KMS-11 (cell line): ENCODE results near the gene FRZB.
"Not testable (repeated sequence)": the region's sequence is repeated elsewhere in the genome, so short reads cannot be mapped to it uniquely, and the experiment has no call there.

ENCODE experiments used
- H2AFZ ChIP-seq: fragments of 200-600 bp; sonication (generic); 2 replicates; pipeline ENCODE4 v1.6.1; 2016; ENCODE audit warnings: antibody characterized with exemption, mixed run types, low read depth
- H3K27ac ChIP-seq: fragments of 200-600 bp; sonication (generic); 2 replicates; pipeline ENCODE4 v1.6.1; 2016; ENCODE audit warnings: mild to moderate bottlenecking, mixed run types
- H3K27me3 ChIP-seq: fragments of 200-600 bp; sonication (generic); 2 replicates; pipeline ENCODE4 v1.6.1; 2017; ENCODE audit warnings: mild to moderate bottlenecking, low read depth, mixed run types, moderate library complexity; ENCODE audit not compliant: insufficient read depth
- H3K36me3 ChIP-seq: fragments of 200-600 bp; sonication (generic); 2 replicates; pipeline ENCODE4 v1.6.1; 2017; ENCODE audit warnings: mild to moderate bottlenecking, mixed run types; ENCODE audit not compliant: insufficient read depth
- H3K4me1 ChIP-seq: fragments of 200-600 bp; sonication (generic); 2 replicates; pipeline ENCODE4 v1.6.1; 2016; ENCODE audit warnings: mild to moderate bottlenecking, low read depth, mixed run types; ENCODE audit not compliant: poor library complexity, severe bottlenecking
- H3K4me2 ChIP-seq: fragments of 200-600 bp; sonication (generic); 2 replicates; pipeline ENCODE4 v1.7.0; 2016; ENCODE audit warnings: mild to moderate bottlenecking, mixed run types
- H3K4me3 ChIP-seq: fragments of 200-600 bp; sonication (generic); IDR thresholded peaks from 2 replicates; pipeline ENCODE4 v1.6.1; 2017; ENCODE audit warnings: low read depth, low read length, mixed read lengths; ENCODE audit not compliant: insufficient read depth
- H3K79me2 ChIP-seq: fragments of 200-600 bp; sonication (generic); 2 replicates; pipeline ENCODE4 v1.6.1; 2016; ENCODE audit warnings: low read depth, mixed run types; ENCODE audit not compliant: insufficient read depth
- H3K9ac ChIP-seq: fragments of 200-600 bp; sonication (generic); 2 replicates; pipeline ENCODE4 v1.6.1; 2016; ENCODE audit warnings: mild to moderate bottlenecking, mixed run types
- H4K20me1 ChIP-seq: fragments of 200-600 bp; sonication (generic); 2 replicates; pipeline ENCODE4 v1.6.1; 2016; ENCODE audit warnings: mild to moderate bottlenecking, mixed run types; ENCODE audit not compliant: insufficient read depth
- CTCF ChIP-seq: fragments of 200-600 bp; sonication (generic); conservative IDR thresholded peaks from 2 replicates; pipeline ENCODE4 v1.6.1; 2017; ENCODE audit warnings: low read depth, mild to moderate bottlenecking, antibody characterized with exemption, low read length, moderate library complexity, mixed read lengths

Gene FRZB

DNA sequence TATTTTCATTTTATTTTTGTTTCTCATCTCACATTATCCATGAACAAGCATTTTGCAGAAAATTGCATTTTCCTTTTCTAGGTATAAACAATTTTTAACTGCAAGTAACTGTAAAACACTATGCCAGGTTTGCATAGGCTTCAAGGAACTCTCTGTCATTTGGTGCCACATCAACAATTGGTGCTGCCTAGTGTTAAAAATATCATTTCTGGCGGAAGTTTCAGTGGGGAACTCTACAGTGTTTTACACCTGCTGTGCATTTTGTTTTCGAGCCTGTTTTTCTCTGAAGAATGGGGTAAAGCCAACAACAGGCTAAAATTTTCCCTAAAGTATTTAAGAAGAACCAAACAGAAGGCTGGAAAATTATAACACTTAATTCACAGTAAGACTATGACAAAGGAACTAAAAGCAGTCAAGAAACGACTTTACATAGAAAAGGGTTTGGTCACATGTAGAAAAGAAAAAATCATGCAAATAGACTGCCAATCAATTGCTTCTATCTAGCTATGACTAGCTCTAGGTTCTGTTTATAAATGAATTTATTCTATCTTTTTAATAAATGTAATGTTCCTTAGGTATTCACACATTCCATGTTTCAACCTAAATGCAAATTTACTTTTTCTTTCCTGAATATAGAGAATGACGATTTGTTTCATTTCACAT is 21.4 kb upstream of the FRZB start:
- no peak overlapping the region for H2AFZ ChIP-seq
- H4K20me1 ChIP-seq = no peaks in the 10 kb centered on the region
- H3K79me2 ChIP-seq = no peaks in the 10 kb centered on the region
- no peak for TF ChIP-seq CTCF
- no peaks in the 10 kb centered on the region for H3K36me3 ChIP-seq
- no peak overlapping the region for H3K4me3 ChIP-seq
- H3K4me2 ChIP-seq = no peak overlapping the region
- H3K27ac ChIP-seq = no peak overlapping the region
- H3K27me3 ChIP-seq = no peaks in the 10 kb centered on the region
- H3K4me1 ChIP-seq = no peaks in the 10 kb centered on the region
- H3K9ac ChIP-seq = no peak overlapping the region

GRCh38 chr2:182887093-182887492 is 20.7 kb upstream of the FRZB start:
- TF ChIP-seq CTCF = no peak
- Histone ChIP-seq H3K27ac (no peak overlapping the region), H3K36me3 (no peaks in the 10 kb centered on the region), H3K9ac (no peak overlapping the region), H3K79me2 (no peaks in the 10 kb centered on the region), H3K4me2 (no peak overlapping the region), H3K4me3 (no peak overlapping the region), H3K4me1 (no peaks in the 10 kb centered on the region), H2AFZ (no peak overlapping the region), H4K20me1 (no peaks in the 10 kb centered on the region), H3K27me3 (no peaks in the 10 kb centered on the region)

DNA sequence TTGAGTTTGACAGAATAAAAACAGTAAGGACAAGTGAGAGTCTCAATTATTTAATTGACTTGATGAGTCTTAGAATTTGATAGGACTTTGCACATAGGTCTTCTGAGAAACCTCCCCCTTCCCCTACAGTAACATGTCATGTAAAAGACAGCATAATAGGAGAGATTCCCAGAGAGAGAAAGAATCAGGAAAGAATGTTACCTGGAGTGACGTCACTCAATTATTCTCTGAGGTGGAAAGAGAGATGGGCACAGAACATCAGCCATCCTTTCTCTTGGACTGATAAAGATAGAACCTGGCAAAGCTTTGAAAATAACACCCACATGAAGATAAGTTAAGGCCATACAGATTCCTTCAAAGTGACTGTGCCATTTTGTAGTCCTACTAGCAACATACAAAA is 19.3 kb upstream of the FRZB start:
- Histone ChIP-seq H4K20me1 (no peaks in the 10 kb centered on the region), H3K4me1 (no peaks in the 10 kb centered on the region), H3K27ac (no peak overlapping the region), H3K4me3 (no peak overlapping the region), H3K27me3 (no peaks in the 10 kb centered on the region), H3K9ac (no peak overlapping the region), H2AFZ (no peak overlapping the region), H3K79me2 (no peaks in the 10 kb centered on the region), H3K36me3 (no peaks in the 10 kb centered on the region), H3K4me2 (no peak overlapping the region)
- TF ChIP-seq CTCF = no peak

GRCh38 chr2:182883451-182883850 is 17.0 kb upstream of the FRZB start:
- Histone ChIP-seq H3K27ac (no peak overlapping the region), H3K4me1 (no peaks in the 10 kb centered on the region), H3K79me2 (no peaks in the 10 kb centered on the region), H2AFZ (no peak overlapping the region), H4K20me1 (no peaks in the 10 kb centered on the region), H3K4me2 (no peak overlapping the region), H3K36me3 (no peaks in the 10 kb centered on the region), H3K4me3 (no peak overlapping the region), H3K9ac (no peak overlapping the region), H3K27me3 (no peaks in the 10 kb centered on the region)
- TF ChIP-seq CTCF = no peak

- not testable (repeated sequence) for H3K4me1 ChIP-seq, H4K20me1 ChIP-seq, H3K9ac ChIP-seq, H3K4me3 ChIP-seq, H3K4me2 ChIP-seq, H3K79me2 ChIP-seq, H3K36me3 ChIP-seq, H3K27ac ChIP-seq, H2AFZ ChIP-seq, H3K27me3 ChIP-seq
Measured at GRCh38 chr2:182880100-182880499, 13.7 kb upstream of the FRZB start.

DNA sequence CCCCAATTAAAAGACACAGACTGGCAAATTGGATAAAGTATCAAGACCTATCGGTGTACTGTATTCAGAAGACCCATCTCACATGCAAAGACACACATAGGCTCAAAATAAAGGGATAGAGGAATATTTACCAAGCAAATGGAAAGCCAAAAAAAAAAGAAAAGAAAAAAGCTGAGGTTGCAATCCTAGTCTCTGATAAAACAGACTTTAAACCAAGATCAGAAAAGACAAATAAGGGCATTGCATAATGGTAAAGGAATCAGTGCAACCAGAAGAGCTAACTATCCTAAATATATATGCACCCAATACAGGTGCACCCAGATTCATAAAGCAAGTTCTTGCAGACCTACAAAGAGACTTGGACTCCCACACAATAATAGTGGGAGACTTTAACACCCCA is 10.2 kb upstream of the FRZB start:
- H2AFZ ChIP-seq, H4K20me1 ChIP-seq, H3K27me3 ChIP-seq, H3K4me3 ChIP-seq, H3K4me1 ChIP-seq, H3K4me2 ChIP-seq, H3K9ac ChIP-seq, H3K36me3 ChIP-seq, H3K79me2 ChIP-seq, H3K27ac ChIP-seq: not testable (repeated sequence)
